B cell (primary cell): ENCODE results near the gene ATAD3A. TPM values are rescaled to one million over a fixed set of nuclear protein-coding genes. Genes with fewer than 3 reads are reported as not detected.
"Not testable (repeated sequence)": the region's sequence is repeated elsewhere in the genome, so short reads cannot be mapped to it uniquely, and the experiment has no call there.

Experiments
- ATAC-seq: fragments of 200-7000 bp; cut with Tn5 transposase; one replicate; pipeline ENCODE4 v1.10.0; 2021; ENCODE audit warnings: low read depth, mild to moderate bottlenecking, moderate number of reproducible peaks, moderate library complexity
- CTCF ChIA-PET: fragments of 350-600 bp; sonication (Branson Sonifier 250); formaldehyde crosslinking; loops from one replicate; lab custom pipeline; 2021; ENCODE audit warnings: antibody characterized with exemption, inconsistent platforms; lab: Charles Lee
- POLR2A ChIA-PET: fragments of 350-600 bp; sonication (Branson Sonifier 250); formaldehyde crosslinking; loops from one replicate; lab custom pipeline; 2021; ENCODE audit warnings: antibody characterized with exemption; lab: Charles Lee
- DNase-seq: peaks from one replicate; pipeline ENCODE4 v3.0.0; 2013
- H2AFZ ChIP-seq: 2 replicates; pipeline ENCODE4 v1.6.1; 2012; ENCODE audit warnings: mild to moderate bottlenecking, low read depth, low read length; ENCODE audit not compliant: insufficient read depth, poor library complexity, severe bottlenecking
- H3K27ac ChIP-seq, 2 donors: 1 replicate in 1 of 2; 2 replicates in 1 of 2; pipeline ENCODE4 v1.5.1; 2012 to 2013; ENCODE audit warnings: low read length in 2 of 2, mild to moderate bottlenecking in 2 of 2, moderate library complexity in 1 of 2
- H3K27me3 ChIP-seq, 4 experiments: fragments of 200-600 bp in 1 of 4; sonication (generic) in 1 of 4; replicated peaks in 1 of 4; 1 replicate in 2 of 4; 2 replicates in 2 of 4; pipeline versions ENCODE4 v1.6.1 to v1.7.0; 2013 to 2016; ENCODE audit warnings: low read length in 3 of 4, mild to moderate bottlenecking in 2 of 4, mixed read lengths in 1 of 4, moderate library complexity in 1 of 4; ENCODE audit not compliant: insufficient read depth in 4 of 4, control insufficient read depth in 3 of 4; ENCODE audit errors: control extremely low read depth in 1 of 4
- H3K36me3 ChIP-seq, 2 experiments: replicated peaks in 1 of 2; 1 replicate in 1 of 2; 2 replicates in 1 of 2; pipeline versions ENCODE4 v1.6.1 to v1.7.1; 2013; ENCODE audit warnings: low read length in 1 of 2; ENCODE audit not compliant: insufficient read depth in 2 of 2, control insufficient read depth in 1 of 2; ENCODE audit errors: control extremely low read depth in 1 of 2, extremely low read depth in 1 of 2
- H3K4me1 ChIP-seq, 2 donors: fragments of 200-600 bp in 1 of 2; sonication (generic) in 1 of 2; 1 replicate in 1 of 2; 2 replicates in 1 of 2; pipeline versions ENCODE4 v1.5.1 to v1.6.1; 2013 to 2017; ENCODE audit warnings: low read length in 2 of 2; ENCODE audit not compliant: control insufficient read depth in 2 of 2, insufficient read depth in 2 of 2
- H3K4me2 ChIP-seq: replicated peaks from 2 replicates; pipeline ENCODE3; 2012; ENCODE audit warnings: mild to moderate bottlenecking, low read depth, low read length; ENCODE audit not compliant: poor library complexity, severe bottlenecking
- H3K4me3 ChIP-seq, 5 experiments: fragments of 200-600 bp in 1 of 5; sonication (generic) in 1 of 5; 1 replicate in 3 of 5; 2 replicates in 2 of 5; pipeline versions ENCODE4 v1.5.1 to v1.7.0; 2011 to 2016; ENCODE audit warnings: low read length in 4 of 5, mild to moderate bottlenecking in 4 of 5, low read depth in 2 of 5, control low read depth in 1 of 5, moderate library complexity in 1 of 5; ENCODE audit not compliant: insufficient read depth in 1 of 5; ENCODE audit errors: control extremely low read depth in 1 of 5, extremely low read depth in 1 of 5
- H3K79me2 ChIP-seq: fragments of 200-600 bp; sonication (generic); one replicate; pipeline ENCODE4 v1.6.0; 2016; ENCODE audit warnings: low read length; ENCODE audit not compliant: control insufficient read depth, insufficient read depth
- H3K9ac ChIP-seq: fragments of 200-600 bp; sonication (generic); 2 replicates; pipeline ENCODE4 v1.6.1; 2017; ENCODE audit warnings: mild to moderate bottlenecking, low read length, moderate library complexity
- H3K9me3 ChIP-seq, 3 donors: one replicate each; pipeline versions ENCODE4 v1.6.1 to v1.7.1; 2013; ENCODE audit warnings: low read length in 2 of 3; ENCODE audit not compliant: control insufficient read depth in 2 of 3, insufficient read depth in 1 of 3; ENCODE audit errors: control extremely low read depth in 1 of 3
- H4K20me1 ChIP-seq: 2 replicates; pipeline ENCODE4 v1.6.0; 2012; ENCODE audit warnings: mild to moderate bottlenecking, low read length; ENCODE audit not compliant: insufficient read depth, control insufficient read depth, poor library complexity, severe bottlenecking
- H3K27ac Mint-ChIP-seq: one replicate; pipeline ENCODE4 v1.8.0; 2021; ENCODE audit warnings: mixed read lengths
- H3K27me3 Mint-ChIP-seq: one replicate; pipeline ENCODE4 v1.8.0; 2021; ENCODE audit warnings: mixed read lengths
- H3K4me1 Mint-ChIP-seq: one replicate; pipeline ENCODE4 v1.8.0; 2021; ENCODE audit warnings: mixed read lengths
- H3K4me3 Mint-ChIP-seq: one replicate; pipeline ENCODE4 v1.8.0; 2021; ENCODE audit warnings: mixed read lengths
- H3K9me3 Mint-ChIP-seq: one replicate; pipeline ENCODE4 v1.8.0; 2022; ENCODE audit warnings: mixed read lengths; ENCODE audit not compliant: insufficient read depth
- EZH2 ChIP-seq: IDR thresholded peaks from 2 replicates; pipeline ENCODE4 v1.6.1; 2012; ENCODE audit warnings: borderline replicate concordance, low read depth, mild to moderate bottlenecking, moderate library complexity, low read length; ENCODE audit not compliant: insufficient read depth, poor library complexity, severe bottlenecking
- WGBS: methylation state at CpG from one replicate; pipeline ENCODE4 v1.1.5; 2013; ENCODE audit warnings: missing lambda C conversion rate; ENCODE audit not compliant: insufficient coverage; 5-methylcytosine and 5-hydroxymethylcytosine counted together
- intact Hi-C: fragments of 100-400 bp; cut with micrococcal nuclease; formaldehyde crosslinking; loops from one replicate; pipeline ENCODE4 v1.10.0; 2022
- polyA plus RNA-seq: library from polyadenylated mRNA; depleted of rRNA; stranded (reverse); fragments of >200 nt; gene quantifications from 2 replicates; pipeline ENCODE4 v1.2.3, GENCODE V29; 2012
- total RNA-seq, 2 donors: library from RNA; stranded (reverse); fragments of 120-200 nt in 1 of 2; gene quantifications; 1 replicate in 1 of 2; 2 replicates in 1 of 2; pipeline versions ENCODE4 v1.2.3 to v1.2.4, GENCODE V29; 2013 to 2022
- TF ChIP-seq, protein P1 (sequence below): fragments of 200-600 bp; IDR thresholded peaks from one replicate; pipeline ENCODE4 v1.8.0; 2022; ENCODE audit warnings: antibody characterized with exemption, mild to moderate bottlenecking

Gene ATAD3A
- total and polyA plus RNA-seq, 2 donors (not counting 1 experiment from before 2014, with no cell fraction given) = 17.5 to 17.8 TPM

DNA sequence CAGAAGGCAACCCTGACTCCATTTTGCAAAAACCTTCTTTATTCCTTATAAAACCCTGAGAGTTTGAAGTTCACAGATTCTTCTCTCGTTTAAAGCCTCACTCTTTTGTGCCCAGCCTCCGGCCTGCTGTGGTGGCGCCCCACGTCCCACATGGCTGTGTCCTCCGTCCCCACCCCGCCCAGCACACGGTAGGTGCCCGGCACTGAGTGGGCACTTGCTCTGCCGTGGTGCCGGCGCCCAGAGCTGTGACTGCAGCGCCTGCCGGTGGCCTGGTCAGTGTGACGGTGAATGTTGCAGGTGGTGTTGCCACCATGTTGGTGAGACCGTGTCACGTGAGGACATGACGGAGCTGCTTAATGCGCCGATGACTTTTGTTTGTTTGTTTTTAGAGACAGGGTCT lies 9.4 kb downstream of the ATAD3A start:
- no peak overlapping the region for H3K27ac ChIP-seq
- Mint-ChIP-seq H3K4me3 (no peak overlapping the region), H3K4me1 (no peaks in the 10 kb centered on the region), H3K27ac (no peak overlapping the region), H3K27me3 (no peaks in the 10 kb centered on the region), H3K9me3 (no peaks in the 10 kb centered on the region)
- intact Hi-C loops = no loop called here
- H4K20me1 ChIP-seq = no peaks in the 10 kb centered on the region
- H3K27me3 ChIP-seq = no peaks in the 10 kb centered on the region
- no peaks in the 10 kb centered on the region for H3K4me1 ChIP-seq
- POLR2A ChIA-PET = no interaction called here
- H3K4me2 ChIP-seq = no peak overlapping the region
- TF ChIP-seq EZH2 = no peak
- TF ChIP-seq, protein P1, sequence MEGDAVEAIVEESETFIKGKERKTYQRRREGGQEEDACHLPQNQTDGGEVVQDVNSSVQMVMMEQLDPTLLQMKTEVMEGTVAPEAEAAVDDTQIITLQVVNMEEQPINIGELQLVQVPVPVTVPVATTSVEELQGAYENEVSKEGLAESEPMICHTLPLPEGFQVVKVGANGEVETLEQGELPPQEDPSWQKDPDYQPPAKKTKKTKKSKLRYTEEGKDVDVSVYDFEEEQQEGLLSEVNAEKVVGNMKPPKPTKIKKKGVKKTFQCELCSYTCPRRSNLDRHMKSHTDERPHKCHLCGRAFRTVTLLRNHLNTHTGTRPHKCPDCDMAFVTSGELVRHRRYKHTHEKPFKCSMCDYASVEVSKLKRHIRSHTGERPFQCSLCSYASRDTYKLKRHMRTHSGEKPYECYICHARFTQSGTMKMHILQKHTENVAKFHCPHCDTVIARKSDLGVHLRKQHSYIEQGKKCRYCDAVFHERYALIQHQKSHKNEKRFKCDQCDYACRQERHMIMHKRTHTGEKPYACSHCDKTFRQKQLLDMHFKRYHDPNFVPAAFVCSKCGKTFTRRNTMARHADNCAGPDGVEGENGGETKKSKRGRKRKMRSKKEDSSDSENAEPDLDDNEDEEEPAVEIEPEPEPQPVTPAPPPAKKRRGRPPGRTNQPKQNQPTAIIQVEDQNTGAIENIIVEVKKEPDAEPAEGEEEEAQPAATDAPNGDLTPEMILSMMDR = no peak
- no peak overlapping the region for H3K4me3 ChIP-seq
- peaks cover 1 to 12% of the 10 kb centered on the region in 2 experiments for H3K36me3 ChIP-seq
- no peak overlapping the region for H3K9ac ChIP-seq
- WGBS = 97% methylated on average over 17 of the region's 19 CpGs
- no peak for ATAC-seq
- no peak overlapping the region for H2AFZ ChIP-seq
- H3K79me2 ChIP-seq = no peaks in the 10 kb centered on the region
- no peaks in the 10 kb centered on the region for H3K9me3 ChIP-seq
- DNase-seq = no peak
- CTCF ChIA-PET = no interaction called here

DNA sequence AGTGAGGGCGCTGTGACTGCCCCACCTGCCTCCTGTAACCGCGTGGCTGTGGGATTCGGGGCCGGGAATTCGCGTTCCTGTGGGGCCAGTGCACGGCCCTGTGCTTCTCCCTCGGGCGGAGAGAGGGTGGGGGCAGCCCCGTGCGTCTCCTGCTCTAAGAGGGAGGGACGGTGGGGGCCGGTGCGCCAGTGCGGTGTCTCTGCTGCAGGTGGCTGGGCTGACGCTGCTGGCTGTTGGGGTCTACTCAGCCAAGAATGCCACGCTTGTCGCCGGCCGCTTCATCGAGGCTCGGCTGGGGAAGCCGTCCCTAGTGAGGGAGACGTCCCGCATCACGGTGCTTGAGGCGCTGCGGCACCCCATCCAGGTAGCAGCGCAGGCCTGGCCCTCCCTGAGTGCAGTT lies 10.6 kb downstream of the ATAD3A start:
- H3K4me3 ChIP-seq, intact Hi-C loops, H3K4me1 ChIP-seq, DNase-seq, H3K9ac ChIP-seq, H4K20me1 ChIP-seq, H3K4me1 Mint-ChIP-seq, H3K27me3 Mint-ChIP-seq, ATAC-seq, H3K9me3 Mint-ChIP-seq, H2AFZ ChIP-seq, H3K27ac Mint-ChIP-seq, CTCF ChIA-PET, H3K79me2 ChIP-seq, H3K4me2 ChIP-seq, H3K27ac ChIP-seq, POLR2A ChIA-PET, H3K9me3 ChIP-seq, H3K27me3 ChIP-seq, H3K4me3 Mint-ChIP-seq: not testable (repeated sequence)
- WGBS = 97% methylated on average over 14 of the region's 30 CpGs
- H3K36me3 ChIP-seq = peaks cover 1 to 12% of the 10 kb centered on the region in 2 experiments

DNA sequence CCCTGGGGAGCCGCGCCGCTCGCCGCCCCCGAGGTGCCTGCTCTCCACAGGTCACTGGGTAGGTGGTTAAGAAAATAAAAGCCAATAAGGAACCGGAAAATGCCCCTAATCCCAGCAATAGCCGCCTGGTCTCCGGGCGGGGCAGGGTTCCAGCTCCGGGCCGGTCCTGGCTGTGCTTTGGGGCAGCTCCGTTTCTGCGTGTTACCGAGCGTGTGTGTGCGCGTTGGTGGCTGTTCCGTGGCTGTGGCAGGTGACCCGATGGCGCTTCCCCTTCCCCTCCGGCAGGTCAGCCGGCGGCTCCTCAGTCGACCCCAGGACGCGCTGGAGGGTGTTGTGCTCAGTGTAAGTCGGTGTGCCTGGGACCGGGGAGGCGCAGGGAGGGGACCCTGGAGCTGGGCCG lies 11.3 kb downstream of the ATAD3A start:
- not testable (repeated sequence) for H3K4me2 ChIP-seq

More for the DNA sequence above, 11.3 kb downstream of the ATAD3A start:
- H3K27me3 Mint-ChIP-seq, POLR2A ChIA-PET, H3K4me3 Mint-ChIP-seq, H3K4me1 Mint-ChIP-seq, H3K27ac Mint-ChIP-seq, H3K9me3 ChIP-seq, H3K27ac ChIP-seq, H3K4me1 ChIP-seq, intact Hi-C loops, H4K20me1 ChIP-seq, DNase-seq, H3K36me3 ChIP-seq, H2AFZ ChIP-seq, H3K9ac ChIP-seq, H3K27me3 ChIP-seq, H3K9me3 Mint-ChIP-seq, H3K4me3 ChIP-seq, ATAC-seq, H3K79me2 ChIP-seq, CTCF ChIA-PET: not testable (repeated sequence)
- 96% methylated on average over 22 of the region's 31 CpGs for WGBS
